PC-9 (cell line): Measurements from ENCODE around the gene CLDN15.

Experiments used
- EZH2 ChIP-seq: fragments of 200-600 bp; sonication (generic); IDR thresholded peaks from 2 replicates; pipeline ENCODE4 v1.8.0; 2017; ENCODE audit warnings: antibody characterized with exemption, low read depth
- TF ChIP-seq, protein P1 (sequence below): fragments of 200-600 bp; sonication (generic); conservative IDR thresholded peaks from 2 replicates; pipeline ENCODE4 v1.6.1; 2017; ENCODE audit warnings: mixed run types, antibody characterized with exemption, mild to moderate bottlenecking, moderate library complexity

DNA sequence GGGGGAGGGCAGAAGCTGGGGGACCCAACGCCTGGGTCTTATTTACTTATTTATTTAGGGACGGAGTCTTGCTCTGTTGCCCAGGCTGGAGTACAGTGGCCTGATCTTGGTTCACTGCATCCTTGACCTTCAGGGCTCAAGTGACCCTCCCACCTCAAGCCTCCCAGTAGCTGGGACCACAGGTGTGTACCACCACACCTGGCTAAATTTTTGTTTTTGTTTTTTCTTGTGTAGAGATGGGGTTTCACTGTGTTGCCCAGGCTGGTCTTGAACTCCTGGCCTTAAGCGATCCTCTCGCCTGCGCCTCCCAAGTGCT is 35.0 kb downstream of the CLDN15 start:
- TF ChIP-seq, protein P1, sequence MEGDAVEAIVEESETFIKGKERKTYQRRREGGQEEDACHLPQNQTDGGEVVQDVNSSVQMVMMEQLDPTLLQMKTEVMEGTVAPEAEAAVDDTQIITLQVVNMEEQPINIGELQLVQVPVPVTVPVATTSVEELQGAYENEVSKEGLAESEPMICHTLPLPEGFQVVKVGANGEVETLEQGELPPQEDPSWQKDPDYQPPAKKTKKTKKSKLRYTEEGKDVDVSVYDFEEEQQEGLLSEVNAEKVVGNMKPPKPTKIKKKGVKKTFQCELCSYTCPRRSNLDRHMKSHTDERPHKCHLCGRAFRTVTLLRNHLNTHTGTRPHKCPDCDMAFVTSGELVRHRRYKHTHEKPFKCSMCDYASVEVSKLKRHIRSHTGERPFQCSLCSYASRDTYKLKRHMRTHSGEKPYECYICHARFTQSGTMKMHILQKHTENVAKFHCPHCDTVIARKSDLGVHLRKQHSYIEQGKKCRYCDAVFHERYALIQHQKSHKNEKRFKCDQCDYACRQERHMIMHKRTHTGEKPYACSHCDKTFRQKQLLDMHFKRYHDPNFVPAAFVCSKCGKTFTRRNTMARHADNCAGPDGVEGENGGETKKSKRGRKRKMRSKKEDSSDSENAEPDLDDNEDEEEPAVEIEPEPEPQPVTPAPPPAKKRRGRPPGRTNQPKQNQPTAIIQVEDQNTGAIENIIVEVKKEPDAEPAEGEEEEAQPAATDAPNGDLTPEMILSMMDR, result no peak
- TF ChIP-seq EZH2, result no peak
